ENCODE results near the gene ACSS2.

DNA sequence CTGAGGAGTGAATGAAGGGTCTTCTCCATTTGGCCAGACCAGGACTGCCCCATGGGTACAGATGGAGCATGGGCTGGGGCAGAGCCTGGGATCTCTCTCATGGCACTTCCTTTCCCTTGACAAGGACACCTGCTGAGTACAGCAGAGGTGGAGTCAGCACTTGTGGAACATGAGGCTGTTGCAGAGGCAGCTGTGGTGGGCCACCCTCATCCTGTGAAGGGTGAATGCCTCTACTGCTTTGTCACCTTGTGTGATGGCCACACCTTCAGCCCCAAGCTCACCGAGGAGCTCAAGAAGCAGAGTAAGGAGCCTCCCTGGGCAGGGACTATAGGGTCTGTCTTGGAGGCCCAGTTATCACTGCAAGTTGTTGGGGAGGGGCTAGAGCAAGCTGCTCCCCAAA lies 49.6 kb downstream of the ACSS2 start:
- TF ChIP-seq, protein P1, sequence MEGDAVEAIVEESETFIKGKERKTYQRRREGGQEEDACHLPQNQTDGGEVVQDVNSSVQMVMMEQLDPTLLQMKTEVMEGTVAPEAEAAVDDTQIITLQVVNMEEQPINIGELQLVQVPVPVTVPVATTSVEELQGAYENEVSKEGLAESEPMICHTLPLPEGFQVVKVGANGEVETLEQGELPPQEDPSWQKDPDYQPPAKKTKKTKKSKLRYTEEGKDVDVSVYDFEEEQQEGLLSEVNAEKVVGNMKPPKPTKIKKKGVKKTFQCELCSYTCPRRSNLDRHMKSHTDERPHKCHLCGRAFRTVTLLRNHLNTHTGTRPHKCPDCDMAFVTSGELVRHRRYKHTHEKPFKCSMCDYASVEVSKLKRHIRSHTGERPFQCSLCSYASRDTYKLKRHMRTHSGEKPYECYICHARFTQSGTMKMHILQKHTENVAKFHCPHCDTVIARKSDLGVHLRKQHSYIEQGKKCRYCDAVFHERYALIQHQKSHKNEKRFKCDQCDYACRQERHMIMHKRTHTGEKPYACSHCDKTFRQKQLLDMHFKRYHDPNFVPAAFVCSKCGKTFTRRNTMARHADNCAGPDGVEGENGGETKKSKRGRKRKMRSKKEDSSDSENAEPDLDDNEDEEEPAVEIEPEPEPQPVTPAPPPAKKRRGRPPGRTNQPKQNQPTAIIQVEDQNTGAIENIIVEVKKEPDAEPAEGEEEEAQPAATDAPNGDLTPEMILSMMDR (IDR thresholded peaks at IDR 0.05; ENCODE audit: low read length), result no peak
- no peak for TF ChIP-seq EZH2phosphoT487 (IDR thresholded peaks at IDR 0.05; ENCODE audit: low read length)
